Prostate gland (tissue), 2 donors: ENCODE data around the gene KRT73. TPM values are rescaled to one million over a fixed set of nuclear protein-coding genes. Genes with fewer than 3 reads are reported as not detected.

Source experiments
- DNase-seq: peaks from one replicate; pipeline ENCODE4 v3.0.0-alpha.2; 2019; ENCODE audit warnings: low spot score
- H3K27ac ChIP-seq, 2 donors: fragments of 200-600 bp; sonication (generic); 2 replicates each; pipeline ENCODE4 v1.5.1; 2017 to 2019
- H3K27me3 ChIP-seq: fragments of 200-600 bp; sonication (generic); replicated peaks from 2 replicates; pipeline ENCODE4 v1.5.1; 2019; ENCODE audit not compliant: insufficient read depth
- H3K36me3 ChIP-seq, 2 donors: fragments of 200-600 bp; sonication (generic); 1 replicate in 1 of 2; 2 replicates in 1 of 2; pipeline versions ENCODE4 v1.5.1 to v1.8.1; 2017 to 2019
- H3K4me1 ChIP-seq: fragments of 200-600 bp; sonication (generic); replicated peaks from 2 replicates; pipeline ENCODE4 v1.5.1; 2019
- H3K4me3 ChIP-seq, 2 donors: fragments of 200-600 bp; sonication (generic); 2 replicates each; pipeline ENCODE4 v1.5.1; 2017 to 2019
- H3K9me3 ChIP-seq: fragments of 200-600 bp; sonication (generic); 2 replicates; pipeline ENCODE4 v1.5.1; 2017
- CTCF ChIP-seq, 4 experiments: fragments of 200-600 bp in 2 of 4; fragments of 450-650 bp in 2 of 4; sonication (generic) in 2 of 4; IDR thresholded peaks; 1 replicate in 3 of 4; 2 replicates in 1 of 4; pipeline ENCODE4 v1.5.1; 2016 to 2019; ENCODE audit warnings: antibody characterized with exemption in 4 of 4, mild to moderate bottlenecking in 2 of 4, moderate library complexity in 2 of 4
- POLR2A ChIP-seq: fragments of 450-650 bp; IDR thresholded peaks from one replicate; pipeline ENCODE4 v1.6.1; 2016; ENCODE audit warnings: antibody characterized with exemption, mild to moderate bottlenecking
- POLR2AphosphoS5 ChIP-seq: sonication (generic); formaldehyde crosslinking; IDR thresholded peaks from one replicate; pipeline ENCODE4 v1.6.1; 2017; ENCODE audit warnings: antibody characterized with exemption
- WGBS: methylation state at CpG from one replicate; pipeline ENCODE4 v1.1.5; 2018; 5-methylcytosine and 5-hydroxymethylcytosine counted together
- intact Hi-C: fragments of 100-400 bp; cut with DNase I; formaldehyde crosslinking; loops from one replicate; pipeline ENCODE4 v1.14.2; 2022
- total RNA-seq, 2 donors: library from RNA; depleted of rRNA; stranded (reverse); fragments of >200 nt; gene quantifications; one replicate each; pipeline ENCODE4 v1.1.0, GENCODE V29; 2016

Gene KRT73
- total RNA-seq, 2 donors from 2014 or later, result not detected

GRCh38 chr12:52608161-52608560, 10.2 kb downstream of the KRT73 start:
- WGBS, result 86% methylated on average over 6 of the region's 6 CpGs
- no peaks in the 10 kb centered on the region for H3K36me3 ChIP-seq
- H3K9me3 ChIP-seq, result no peaks in the 10 kb centered on the region
- H3K27ac ChIP-seq, result no peak overlapping the region
- no peaks in the 10 kb centered on the region for H3K27me3 ChIP-seq
- TF ChIP-seq POLR2A, result no peak
- DNase-seq, result no peak
- intact Hi-C loops, result no loop called here
- H3K4me3 ChIP-seq, result no peak overlapping the region
- H3K4me1 ChIP-seq, result no peaks in the 10 kb centered on the region

GRCh38 chr12:52607314-52607713, 11.0 kb downstream of the KRT73 start:
- Histone ChIP-seq H3K4me3 (no peak overlapping the region), H3K4me1 (no peaks in the 10 kb centered on the region), H3K27ac (no peak overlapping the region), H3K27me3 (peaks cover 2% of the 10 kb centered on the region), H3K9me3 (no peaks in the 10 kb centered on the region), H3K36me3 (no peaks in the 10 kb centered on the region)
- intact Hi-C loops, result no loop called here
- 83% methylated on average over 1 of the region's 1 CpG for WGBS
- no peak for DNase-seq
- TF ChIP-seq POLR2AphosphoS5 (no peak), CTCF (IDR thresholded peaks at IDR 0.05) (no peak), POLR2A (no peak)

- H3K36me3 ChIP-seq, result no peaks in the 10 kb centered on the region
- intact Hi-C loops, result no loop called here
- no peaks in the 10 kb centered on the region for H3K9me3 ChIP-seq
- TF ChIP-seq POLR2AphosphoS5, result no peak
- TF ChIP-seq POLR2A, result no peak
- peaks cover 5% of the 10 kb centered on the region for H3K27me3 ChIP-seq
- no peak overlapping the region for H3K27ac ChIP-seq
- DNase-seq, result no peak
- 91% methylated on average over 7 of the region's 7 CpGs for WGBS
- H3K4me1 ChIP-seq, result no peaks in the 10 kb centered on the region
- no peak overlapping the region for H3K4me3 ChIP-seq
Measured at GRCh38 chr12:52606581-52607218, 11.7 kb downstream of the KRT73 start.

- no peaks in the 10 kb centered on the region for H3K36me3 ChIP-seq
- H3K9me3 ChIP-seq, result no peaks in the 10 kb centered on the region
- 60% methylated on average over 3 of the region's 3 CpGs for WGBS
- peaks cover 8% of the 10 kb centered on the region for H3K27me3 ChIP-seq
- no peak overlapping the region for H3K27ac ChIP-seq
- no peak for DNase-seq
- no peaks in the 10 kb centered on the region for H3K4me1 ChIP-seq
- no peak overlapping the region for H3K4me3 ChIP-seq
- intact Hi-C loops, result no loop called here
- TF ChIP-seq POLR2AphosphoS5, result no peak
- no peak for TF ChIP-seq POLR2A
- TF ChIP-seq CTCF (IDR thresholded peaks at IDR 0.05), result no peak
Measured at GRCh38 chr12:52606096-52606495, 12.3 kb downstream of the KRT73 start.

GRCh38 chr12:52605542-52605941, 12.8 kb downstream of the KRT73 start:
- WGBS, result 93% methylated on average over 1 of the region's 1 CpG

More at GRCh38 chr12:52605542-52605941, 12.8 kb downstream of the KRT73 start:
- Histone ChIP-seq H3K36me3 (no peaks in the 10 kb centered on the region), H3K9me3 (no peaks in the 10 kb centered on the region), H3K27me3 (peaks cover 13% of the 10 kb centered on the region), H3K27ac (no peak overlapping the region), H3K4me3 (no peak overlapping the region), H3K4me1 (no peaks in the 10 kb centered on the region)
- DNase-seq, result no peak
- intact Hi-C loops, result no loop called here
- TF ChIP-seq POLR2A, result no peak
- TF ChIP-seq CTCF (IDR thresholded peaks at IDR 0.05), result no peak
- TF ChIP-seq POLR2AphosphoS5, result no peak
